ENCODE data around the gene RNF166. TPM values are rescaled to one million over a fixed set of nuclear protein-coding genes. Genes with fewer than 3 reads are reported as not detected.

The RNF166 gene
- total RNA-seq, 1 experiment from 2014 or later: 26.5 TPM

- WGBS (ENCODE audit: extremely low coverage, insufficient read length, low lambda C conversion rate): no CpG with 5 or more reads among the region's 12 CpGs
Observed at GRCh38 chr16:88740727-88741055, 34.5 kb upstream of the RNF166 start.

More at GRCh38 chr16:88740727-88741055, 34.5 kb upstream of the RNF166 start:
- Histone ChIP-seq H4K20me1 (ENCODE audit: control insufficient read depth, insufficient read depth, insufficient read length) (no peaks in the 10 kb centered on the region), H3K23me2 (ENCODE audit: insufficient read length, low read depth, low read length, poor library complexity, severe bottlenecking) (no peaks in the 10 kb centered on the region), H2AFZ (ENCODE audit: low read length) (no peak overlapping the region), H3K14ac (ENCODE audit: insufficient read depth, low read length) (no peak overlapping the region), H2BK5ac (ENCODE audit: insufficient read length, low read length) (no peak overlapping the region), H3K56ac (ENCODE audit: insufficient read length, low read depth, low read length) (no peak overlapping the region), H3K23ac (ENCODE audit: insufficient read length, low read depth, low read length) (no peak overlapping the region), H2BK120ac (ENCODE audit: low read depth, low read length, poor library complexity, severe bottlenecking) (no peak overlapping the region), H3K79me1 (ENCODE audit: insufficient read depth, low read depth, low read length, poor library complexity, severe bottlenecking) (no peaks in the 10 kb centered on the region), H3K27ac (ENCODE audit: insufficient read length, low read depth, low read length) (no peak overlapping the region), H3K27me3 (ENCODE audit: insufficient read depth, low read length) (no peaks in the 10 kb centered on the region), H3K9me3 (ENCODE audit: control insufficient read depth, low read depth, low read length) (no peaks in the 10 kb centered on the region), H3K4me1 (ENCODE audit: insufficient read depth, low read length) (no peaks in the 10 kb centered on the region), H3K79me2 (ENCODE audit: insufficient read depth, low read length) (no peaks in the 10 kb centered on the region), H3T11ph (ENCODE audit: low read length) (no peak overlapping the region), H3K18ac (ENCODE audit: insufficient read length, low read depth, low read length) (no peak overlapping the region), H2BK15ac (ENCODE audit: low read depth, low read length) (no peak overlapping the region), H2AK5ac (ENCODE audit: insufficient read length, low read length) (no peak overlapping the region), H3K4ac (ENCODE audit: low read depth, low read length) (no peak overlapping the region), H3K9ac (ENCODE audit: extremely low read depth, insufficient read length, low read length) (no peak overlapping the region), H3K4me2 (ENCODE audit: insufficient read depth, insufficient read length, low read length) (no peak overlapping the region), H2BK12ac (ENCODE audit: insufficient read length, low read depth, low read length) (no peak overlapping the region), H4K5ac (ENCODE audit: insufficient read length, low read depth, low read length) (no peak overlapping the region), H4K8ac (replicated peaks; ENCODE audit: insufficient read length, low read depth, low read length) (no peak overlapping the region), H4K91ac (ENCODE audit: insufficient read length, low read depth, low read length) (no peak overlapping the region), H2BK20ac (ENCODE audit: low read depth, low read length, poor library complexity, severe bottlenecking) (no peak overlapping the region)
- Mint-ChIP-seq H3K9me3 (no peaks in the 10 kb centered on the region), H3K4me1 (peaks cover 0 to 13% of the 10 kb centered on the region in 2 experiments; a peak in 2 of 4 replicates), H3K27me3 (ENCODE audit: low read depth) (no peaks in the 10 kb centered on the region), H3K4me3 (no peak overlapping the region), H3K36me3 (ENCODE audit: insufficient read depth in 1 of 3, low read depth in 3 of 3) (no peaks in the 10 kb centered on the region; a peak in 1 of 7 replicates), H3K27ac (no peak overlapping the region)
- DNase-seq: no peak
- TF ChIP-seq CTCF (conservative IDR thresholded peaks at IDR 0.05): no peak

Measured in H9 (cell line).